ENCODE results near the gene RUNX1.

DNA sequence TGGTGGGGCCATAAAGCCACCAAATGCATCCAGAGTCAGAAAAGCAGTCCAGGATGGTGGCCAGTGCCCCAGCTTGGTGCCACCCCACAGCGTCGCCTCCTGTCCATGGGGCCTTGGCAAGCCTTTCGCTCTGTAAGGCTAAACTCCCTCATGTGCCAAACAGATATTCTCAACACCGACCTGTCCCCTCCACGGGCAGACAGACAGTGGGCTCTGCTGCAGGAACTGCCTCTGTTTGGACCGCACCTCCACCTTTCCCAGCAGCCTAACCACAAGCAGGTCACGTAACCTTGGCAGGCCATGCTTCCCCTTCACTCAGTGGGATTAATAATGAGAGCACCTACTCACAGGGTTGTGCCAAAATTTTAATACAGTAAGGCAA, 11.7 kb downstream of the RUNX1 start:
- TF ChIP-seq, protein P1, sequence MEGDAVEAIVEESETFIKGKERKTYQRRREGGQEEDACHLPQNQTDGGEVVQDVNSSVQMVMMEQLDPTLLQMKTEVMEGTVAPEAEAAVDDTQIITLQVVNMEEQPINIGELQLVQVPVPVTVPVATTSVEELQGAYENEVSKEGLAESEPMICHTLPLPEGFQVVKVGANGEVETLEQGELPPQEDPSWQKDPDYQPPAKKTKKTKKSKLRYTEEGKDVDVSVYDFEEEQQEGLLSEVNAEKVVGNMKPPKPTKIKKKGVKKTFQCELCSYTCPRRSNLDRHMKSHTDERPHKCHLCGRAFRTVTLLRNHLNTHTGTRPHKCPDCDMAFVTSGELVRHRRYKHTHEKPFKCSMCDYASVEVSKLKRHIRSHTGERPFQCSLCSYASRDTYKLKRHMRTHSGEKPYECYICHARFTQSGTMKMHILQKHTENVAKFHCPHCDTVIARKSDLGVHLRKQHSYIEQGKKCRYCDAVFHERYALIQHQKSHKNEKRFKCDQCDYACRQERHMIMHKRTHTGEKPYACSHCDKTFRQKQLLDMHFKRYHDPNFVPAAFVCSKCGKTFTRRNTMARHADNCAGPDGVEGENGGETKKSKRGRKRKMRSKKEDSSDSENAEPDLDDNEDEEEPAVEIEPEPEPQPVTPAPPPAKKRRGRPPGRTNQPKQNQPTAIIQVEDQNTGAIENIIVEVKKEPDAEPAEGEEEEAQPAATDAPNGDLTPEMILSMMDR (IDR thresholded peaks at IDR 0.05): no peak
- no peak for TF ChIP-seq POLR2A (IDR thresholded peaks at IDR 0.05)

Measured in right lobe of liver (tissue), 4 donors.